SK-N-SH (cell line): ENCODE data around the gene LRRC49. TPM values are rescaled to one million over a fixed set of nuclear protein-coding genes. Genes with fewer than 3 reads are reported as not detected.

Experiments
- CTCF ChIA-PET: fragments of 300-600, 350-600 bp; formaldehyde crosslinking; extraction: SDS; loops from one replicate; lab custom pipeline; 2021; lab: Yijun Ruan, JAX
- POLR2A ChIA-PET: fragments of 350-600 bp; sonication (Branson Sonifier 250); formaldehyde crosslinking; extraction: SDS; loops from one replicate; lab custom pipeline; 2020; ENCODE audit warnings: antibody characterized with exemption, inconsistent platforms; lab: Yijun Ruan, JAX
- DNase-seq: peaks from one replicate; pipeline ENCODE4 v3.0.0; 2012
- H2AFZ ChIP-seq: fragments of 200-600 bp; sonication (generic); 2 replicates; pipeline ENCODE4 v1.8.1; 2016; ENCODE audit warnings: antibody characterized with exemption, mild to moderate bottlenecking, low read depth
- H3F3A ChIP-seq: fragments of 200-600 bp; sonication (generic); replicated peaks from 2 replicates; pipeline ENCODE3; 2016; ENCODE audit warnings: antibody characterized with exemption, mild to moderate bottlenecking; ENCODE audit not compliant: insufficient read depth
- H3K27ac ChIP-seq, 2 experiments: fragments of 200-500 bp in 1 of 2; fragments of 200-600 bp in 1 of 2; sonication (Bioruptor generic) in 1 of 2; sonication (generic), shearing (Covaris generic) in 1 of 2; 2 replicates each; pipeline versions ENCODE4 v1.5.1 to v1.6.1; 2014 to 2016; ENCODE audit warnings: low read depth in 2 of 2, inconsistent platforms in 1 of 2, low read length in 1 of 2, mild to moderate bottlenecking in 1 of 2, mixed read lengths in 1 of 2
- H3K27me3 ChIP-seq: fragments of 200-600 bp; sonication (generic), shearing (Covaris generic); 2 replicates; pipeline ENCODE4 v1.6.1; 2016; ENCODE audit warnings: mixed run types; ENCODE audit not compliant: insufficient read depth
- H3K36me3 ChIP-seq, 2 experiments: fragments of 200-500 bp in 1 of 2; fragments of 200-600 bp in 1 of 2; sonication (Bioruptor generic) in 1 of 2; sonication (generic) in 1 of 2; replicated peaks in 1 of 2; 2 replicates each; pipeline versions ENCODE3 to v1.5.1; 2014 to 2016; ENCODE audit warnings: low read length in 1 of 2, mild to moderate bottlenecking in 1 of 2; ENCODE audit not compliant: insufficient read depth in 2 of 2, control insufficient read depth in 1 of 2
- H3K4me1 ChIP-seq, 2 experiments: fragments of 200-500 bp in 1 of 2; fragments of 200-600 bp in 1 of 2; sonication (Bioruptor generic) in 1 of 2; sonication (generic), shearing (Covaris generic) in 1 of 2; 2 replicates each; pipeline versions ENCODE4 v1.5.1 to v1.6.1; 2014 to 2016; ENCODE audit warnings: low read depth in 1 of 2, low read length in 1 of 2, mixed run types in 1 of 2; ENCODE audit not compliant: insufficient read depth in 2 of 2, control insufficient read depth in 1 of 2
- H3K4me2 ChIP-seq: fragments of 200-600 bp; sonication (generic), shearing (Covaris generic); 2 replicates; pipeline ENCODE4 v1.6.1; 2017; ENCODE audit warnings: mixed run types
- H3K4me3 ChIP-seq, 2 experiments: fragments of 200-500 bp in 1 of 2; fragments of 200-600 bp in 1 of 2; sonication (Bioruptor generic) in 1 of 2; sonication (generic), shearing (Covaris generic) in 1 of 2; 2 replicates each; pipeline versions ENCODE4 v1.5.1 to v1.8.1; 2014 to 2016; ENCODE audit warnings: low read depth in 2 of 2, inconsistent platforms in 1 of 2, low read length in 1 of 2, mild to moderate bottlenecking in 1 of 2, mixed read lengths in 1 of 2, moderate library complexity in 1 of 2
- H3K79me2 ChIP-seq: fragments of 200-600 bp; sonication (generic); 2 replicates; pipeline ENCODE4 v1.8.1; 2017; ENCODE audit warnings: mild to moderate bottlenecking; ENCODE audit not compliant: insufficient read depth
- H3K9ac ChIP-seq: fragments of 200-600 bp; sonication (generic); 2 replicates; pipeline ENCODE4 v1.6.1; 2017; ENCODE audit warnings: mixed run types
- H3K9me2 ChIP-seq: fragments of 200-600 bp; sonication (generic); 2 replicates; pipeline ENCODE4 v1.6.1; 2017; ENCODE audit warnings: mixed run types
- H3K9me3 ChIP-seq: fragments of 200-600 bp; sonication (generic); 2 replicates; pipeline ENCODE4 v1.6.1; 2017; ENCODE audit warnings: mixed run types, mild to moderate bottlenecking, moderate library complexity
- H4K20me1 ChIP-seq: fragments of 200-600 bp; sonication (generic); 2 replicates; pipeline ENCODE4 v1.6.1; 2017; ENCODE audit warnings: mild to moderate bottlenecking, mixed run types; ENCODE audit not compliant: insufficient read depth
- ELF1 ChIP-seq: IDR thresholded peaks from 2 replicates; pipeline ENCODE4 v1.4.0; 2012
- EZH2phosphoT487 ChIP-seq: fragments of 200-600 bp; sonication (generic); IDR thresholded peaks from 2 replicates; pipeline ENCODE4 v1.6.1; 2017; ENCODE audit warnings: low read depth, mixed run types, mild to moderate bottlenecking, antibody characterized with exemption, moderate library complexity, borderline replicate concordance
- FOXJ3 ChIP-seq: sonication (generic); formaldehyde crosslinking; IDR thresholded peaks from 2 replicates; pipeline ENCODE4 v1.5.1; 2020; ENCODE audit warnings: mild to moderate bottlenecking, missing genetic modification reagents
- FOXM1 ChIP-seq: IDR thresholded peaks from 2 replicates; pipeline ENCODE4 v1.4.0; 2012; ENCODE audit warnings: low read depth, mild to moderate bottlenecking
- NRF1 ChIP-seq: IDR thresholded peaks from 2 replicates; pipeline ENCODE4 v1.6.1; 2012; ENCODE audit warnings: low read depth, mild to moderate bottlenecking, low read length
- RFX5 ChIP-seq: IDR thresholded peaks from 2 replicates; pipeline ENCODE4 v1.6.1; 2012; ENCODE audit warnings: mild to moderate bottlenecking, improper control_type of control experiment, low read length
- RXRA ChIP-seq: IDR thresholded peaks from 2 replicates; pipeline ENCODE4 v1.4.0; 2012; ENCODE audit warnings: low read depth, mild to moderate bottlenecking, borderline replicate concordance
- SMC3 ChIP-seq: IDR thresholded peaks from 2 replicates; pipeline ENCODE4 v1.6.1; 2012; ENCODE audit warnings: low read depth, low read length, improper control_type of control experiment
- TCF12 ChIP-seq: IDR thresholded peaks from 2 replicates; pipeline ENCODE4 v1.4.0; 2012
- TEAD4 ChIP-seq: IDR thresholded peaks from 2 replicates; pipeline ENCODE4 v1.4.0; 2012; ENCODE audit warnings: mild to moderate bottlenecking, borderline replicate concordance; ENCODE audit not compliant: insufficient read depth
- YY1 ChIP-seq: IDR thresholded peaks from 2 replicates; pipeline ENCODE4 v1.4.0; 2012; ENCODE audit warnings: low read depth, mild to moderate bottlenecking
- WGBS: methylation state at CpG from one replicate; pipeline ENCODE4 v1.1.6; 2017; ENCODE audit warnings: low lambda C conversion rate; 5-methylcytosine and 5-hydroxymethylcytosine counted together
- polyA plus RNA-seq, 3 experiments: library from polyadenylated mRNA; depleted of rRNA; stranded (reverse); fragments of >200 nt; gene quantifications; 2 replicates each; pipeline ENCODE4 v1.2.3, GENCODE V29; 2012
- TF ChIP-seq, protein P1 (sequence below): fragments of 200-600 bp; sonication (generic); IDR thresholded peaks from 2 replicates; pipeline ENCODE4 v1.6.1; 2017; ENCODE audit warnings: antibody characterized with exemption, mild to moderate bottlenecking, moderate library complexity

LRRC49 gene
- polyA plus RNA-seq, 1 of the 3 experiments (the other 2 are of a cell fraction): 7.2 TPM

DNA sequence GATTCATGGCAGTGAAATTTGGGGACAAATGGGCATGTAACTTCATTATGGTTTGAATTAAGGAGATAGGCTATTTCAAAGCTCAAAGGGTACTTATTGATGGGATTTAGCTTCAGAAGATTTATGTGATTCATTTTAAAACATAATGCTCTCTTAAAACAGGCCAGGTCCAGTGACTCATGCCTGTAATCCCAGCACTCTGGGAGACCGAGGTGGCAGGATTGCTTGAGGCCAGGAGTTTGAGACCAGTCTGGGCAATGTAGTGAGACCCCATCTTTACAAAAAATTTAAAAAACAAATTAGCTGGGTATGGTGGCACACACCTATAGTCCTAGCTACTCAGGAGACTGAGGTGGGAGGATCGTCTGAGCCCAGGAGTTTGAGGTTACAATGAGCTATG, 11.8 kb upstream of the LRRC49 start:
- Histone ChIP-seq H3K9me3 (no peaks in the 10 kb centered on the region), H3K4me1 (peaks cover 0 to 8% of the 10 kb centered on the region in 2 experiments; a peak in 1 of 4 replicates), H3F3A (peaks cover 12% of the 10 kb centered on the region), H3K4me3 (no peak overlapping the region), H4K20me1 (no peaks in the 10 kb centered on the region), H3K9ac (no peak overlapping the region), H2AFZ (no peak overlapping the region), H3K36me3 (peaks cover 0 to 11% of the 10 kb centered on the region in 2 experiments), H3K27me3 (no peaks in the 10 kb centered on the region), H3K9me2 (no peaks in the 10 kb centered on the region), H3K27ac (no peak overlapping the region), H3K4me2 (no peak overlapping the region), H3K79me2 (peaks cover 6% of the 10 kb centered on the region; the same call in 1 of the 2 replicates)
- TF ChIP-seq RXRA (no peak), NRF1 (no peak), EZH2phosphoT487 (no peak), RFX5 (no peak), FOXM1 (no peak), SMC3 (no peak), TEAD4 (no peak)
- ChIA-PET CTCF (interaction anchor here (0.9 to 1.3 kb wide), 3 partner anchors 9 to 56 kb away, joined by 3 to 4 read pairs (median 3); no protein-coding TSS in a partner anchor), POLR2A (no interaction called here)
- DNase-seq: no peak
- whole genome bisulfite sequencing: 85% methylated on average over 2 of the region's 2 CpGs

DNA sequence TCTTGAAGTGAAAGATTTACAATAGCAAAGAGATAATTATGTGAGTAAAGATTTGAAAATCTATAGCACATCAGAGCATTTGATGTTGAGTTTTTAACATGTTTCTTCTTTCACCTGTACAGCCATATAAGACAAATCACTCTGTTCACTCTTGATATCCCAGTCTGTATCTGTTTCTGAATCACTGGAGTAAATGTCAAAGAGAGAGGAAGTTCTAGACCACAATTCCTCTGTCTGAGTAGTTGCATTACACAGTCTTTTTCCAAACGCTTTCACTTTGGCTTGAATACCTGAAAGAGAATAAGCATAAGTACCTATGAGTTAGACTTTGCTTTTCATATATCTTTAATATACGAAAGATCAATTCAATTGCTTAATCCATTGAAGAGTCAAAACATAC, 10.3 kb upstream of the LRRC49 start:
- DNase-seq: no peak
- H3K27me3 ChIP-seq: no peaks in the 10 kb centered on the region
- TF ChIP-seq ELF1 (no peak), TCF12 (no peak), TEAD4 (no peak), SMC3 (no peak), YY1 (no peak), FOXJ3 (no peak)
- TF ChIP-seq, protein P1, sequence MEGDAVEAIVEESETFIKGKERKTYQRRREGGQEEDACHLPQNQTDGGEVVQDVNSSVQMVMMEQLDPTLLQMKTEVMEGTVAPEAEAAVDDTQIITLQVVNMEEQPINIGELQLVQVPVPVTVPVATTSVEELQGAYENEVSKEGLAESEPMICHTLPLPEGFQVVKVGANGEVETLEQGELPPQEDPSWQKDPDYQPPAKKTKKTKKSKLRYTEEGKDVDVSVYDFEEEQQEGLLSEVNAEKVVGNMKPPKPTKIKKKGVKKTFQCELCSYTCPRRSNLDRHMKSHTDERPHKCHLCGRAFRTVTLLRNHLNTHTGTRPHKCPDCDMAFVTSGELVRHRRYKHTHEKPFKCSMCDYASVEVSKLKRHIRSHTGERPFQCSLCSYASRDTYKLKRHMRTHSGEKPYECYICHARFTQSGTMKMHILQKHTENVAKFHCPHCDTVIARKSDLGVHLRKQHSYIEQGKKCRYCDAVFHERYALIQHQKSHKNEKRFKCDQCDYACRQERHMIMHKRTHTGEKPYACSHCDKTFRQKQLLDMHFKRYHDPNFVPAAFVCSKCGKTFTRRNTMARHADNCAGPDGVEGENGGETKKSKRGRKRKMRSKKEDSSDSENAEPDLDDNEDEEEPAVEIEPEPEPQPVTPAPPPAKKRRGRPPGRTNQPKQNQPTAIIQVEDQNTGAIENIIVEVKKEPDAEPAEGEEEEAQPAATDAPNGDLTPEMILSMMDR: no peak
- H3K27ac ChIP-seq: no peak overlapping the region
- no peak overlapping the region for H2AFZ ChIP-seq
- 80% methylated on average over 2 of the region's 2 CpGs for WGBS
- H3K4me3 ChIP-seq: no peak overlapping the region
- H3K4me2 ChIP-seq: no peak overlapping the region
- ChIA-PET POLR2A (no interaction called here), CTCF (interaction anchor here (1.0 to 3.5 kb wide), 5 partner anchors 8 to 28 kb away, joined by 3 to 18 read pairs (median 4); partner anchors contain the start of genes LARP6 and LRRC49)
- no peak overlapping the region for H3K9ac ChIP-seq
- no peaks in the 10 kb centered on the region for H4K20me1 ChIP-seq
- H3F3A ChIP-seq: peaks cover 12% of the 10 kb centered on the region
- H3K4me1 ChIP-seq: peaks cover 0 to 8% of the 10 kb centered on the region in 2 experiments; a peak in 1 of 4 replicates
- peaks cover 6% of the 10 kb centered on the region; the same call in 1 of the 2 replicates for H3K79me2 ChIP-seq
- no peaks in the 10 kb centered on the region for H3K9me3 ChIP-seq
- peaks cover 0 to 11% of the 10 kb centered on the region in 2 experiments for H3K36me3 ChIP-seq
- no peaks in the 10 kb centered on the region for H3K9me2 ChIP-seq
